Measurements from ENCODE around the gene GJD2. TPM values are rescaled to one million over a fixed set of nuclear protein-coding genes. Genes with fewer than 3 reads are reported as not detected.

The GJD2 gene
- total RNA-seq, 2 donors from 2014 or later: not detected

DNA sequence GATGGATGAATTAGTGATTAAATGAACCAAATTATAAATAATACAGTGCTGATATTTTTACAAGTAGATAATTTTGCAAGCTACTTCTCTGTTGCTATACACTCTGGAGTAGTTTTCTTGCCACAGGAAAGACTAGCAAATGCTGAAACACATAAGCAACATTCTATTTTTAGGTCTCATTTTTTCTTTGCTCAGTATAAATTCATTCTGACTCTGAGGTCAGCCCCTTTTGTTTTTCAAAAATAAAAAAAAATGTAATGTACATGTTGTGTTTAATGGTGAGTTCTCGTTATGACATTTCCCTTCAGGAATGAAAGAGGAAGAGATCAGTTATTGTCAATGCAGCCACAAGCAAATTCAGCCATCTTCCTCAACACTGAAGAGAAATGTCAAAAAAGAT is 24.9 kb downstream of the GJD2 start:
- DNase-seq (ENCODE audit: low spot score): no peak
- intact Hi-C loops (cut with DNase I): no loop called here

- no peak for DNase-seq (ENCODE audit: low spot score)
Measured at GRCh38 chr15:34729056-34729455, 25.7 kb downstream of the GJD2 start.

GRCh38 chr15:34726406-34727100 is 28.2 kb downstream of the GJD2 start:
- DNase-seq (ENCODE audit: low spot score): no peak
- intact Hi-C loops (cut with DNase I): no loop called here

More at GRCh38 chr15:34729056-34729455, 25.7 kb downstream of the GJD2 start:
- intact Hi-C loops (cut with DNase I): no loop called here

- no peak for DNase-seq (ENCODE audit: low spot score)
- intact Hi-C loops (cut with DNase I): no loop called here
Measured at GRCh38 chr15:34725556-34725955, 29.2 kb downstream of the GJD2 start.

GRCh38 chr15:34724481-34724880 is 30.3 kb downstream of the GJD2 start:
- DNase-seq (ENCODE audit: low spot score): no peak
- intact Hi-C loops (cut with DNase I): no loop called here

DNA sequence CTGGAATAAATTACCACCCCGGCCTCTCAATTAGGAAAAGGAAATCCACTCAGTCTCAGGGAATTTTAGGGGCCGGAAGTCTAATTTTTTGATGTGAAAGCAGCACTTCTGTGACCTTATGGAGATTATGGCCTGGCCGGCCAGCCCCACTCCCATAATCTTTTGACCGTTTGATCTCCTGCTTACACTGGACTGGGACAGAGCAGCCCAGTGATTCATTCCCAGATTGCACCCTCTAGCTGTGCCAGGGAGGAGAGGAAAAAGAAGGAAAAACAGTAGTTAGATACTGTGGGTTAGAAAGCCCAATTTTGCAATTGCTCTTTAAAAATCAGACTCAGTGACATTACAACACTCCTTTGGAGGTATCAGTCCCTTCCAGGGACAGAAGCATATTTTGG is 32.4 kb downstream of the GJD2 start:
- intact Hi-C loops (cut with DNase I): no loop called here
- no peak for DNase-seq (ENCODE audit: low spot score)

DNA sequence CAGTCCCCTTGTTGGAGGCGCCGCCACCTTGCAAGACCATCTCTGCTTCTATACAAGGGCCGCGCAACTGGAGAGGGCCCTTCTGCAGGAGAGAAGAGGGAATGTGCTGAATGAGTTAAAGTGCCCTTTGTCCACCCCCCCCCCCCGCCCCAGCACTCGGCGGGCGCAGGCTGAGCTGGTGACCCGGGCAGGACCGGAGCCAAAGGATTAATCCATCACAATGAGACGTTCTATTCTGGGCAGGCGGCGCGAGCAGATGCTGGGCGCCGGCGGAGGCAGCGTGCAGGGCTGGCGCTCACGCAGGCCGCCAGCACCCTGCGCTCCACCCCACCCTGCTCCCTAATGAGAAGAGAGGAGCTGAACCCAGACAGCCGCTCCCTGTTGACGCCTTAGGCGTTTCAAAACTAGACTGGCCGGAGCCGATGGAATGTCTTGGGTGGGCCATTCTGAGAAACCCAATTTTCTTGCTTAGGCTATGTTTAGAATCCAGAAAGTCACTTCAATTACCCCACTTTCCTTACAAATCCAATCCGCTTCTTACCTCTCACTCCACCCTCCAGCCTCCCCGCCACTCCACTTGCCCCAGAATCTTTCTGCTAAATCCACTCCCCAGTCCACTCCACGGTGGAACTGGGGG is 32.9 kb downstream of the GJD2 start:
- DNase-seq (ENCODE audit: low spot score): peak; percentile 95
- intact Hi-C loops (cut with DNase I): no loop called here

GRCh38 chr15:34721157-34721801 is 33.5 kb downstream of the GJD2 start:
- intact Hi-C loops (cut with DNase I): no loop called here
- DNase-seq (ENCODE audit: low spot score): no peak

- intact Hi-C loops (cut with DNase I): no loop called here
- DNase-seq (ENCODE audit: low spot score): no peak
Measured at GRCh38 chr15:34719695-34720094, 35.1 kb downstream of the GJD2 start.

DNA sequence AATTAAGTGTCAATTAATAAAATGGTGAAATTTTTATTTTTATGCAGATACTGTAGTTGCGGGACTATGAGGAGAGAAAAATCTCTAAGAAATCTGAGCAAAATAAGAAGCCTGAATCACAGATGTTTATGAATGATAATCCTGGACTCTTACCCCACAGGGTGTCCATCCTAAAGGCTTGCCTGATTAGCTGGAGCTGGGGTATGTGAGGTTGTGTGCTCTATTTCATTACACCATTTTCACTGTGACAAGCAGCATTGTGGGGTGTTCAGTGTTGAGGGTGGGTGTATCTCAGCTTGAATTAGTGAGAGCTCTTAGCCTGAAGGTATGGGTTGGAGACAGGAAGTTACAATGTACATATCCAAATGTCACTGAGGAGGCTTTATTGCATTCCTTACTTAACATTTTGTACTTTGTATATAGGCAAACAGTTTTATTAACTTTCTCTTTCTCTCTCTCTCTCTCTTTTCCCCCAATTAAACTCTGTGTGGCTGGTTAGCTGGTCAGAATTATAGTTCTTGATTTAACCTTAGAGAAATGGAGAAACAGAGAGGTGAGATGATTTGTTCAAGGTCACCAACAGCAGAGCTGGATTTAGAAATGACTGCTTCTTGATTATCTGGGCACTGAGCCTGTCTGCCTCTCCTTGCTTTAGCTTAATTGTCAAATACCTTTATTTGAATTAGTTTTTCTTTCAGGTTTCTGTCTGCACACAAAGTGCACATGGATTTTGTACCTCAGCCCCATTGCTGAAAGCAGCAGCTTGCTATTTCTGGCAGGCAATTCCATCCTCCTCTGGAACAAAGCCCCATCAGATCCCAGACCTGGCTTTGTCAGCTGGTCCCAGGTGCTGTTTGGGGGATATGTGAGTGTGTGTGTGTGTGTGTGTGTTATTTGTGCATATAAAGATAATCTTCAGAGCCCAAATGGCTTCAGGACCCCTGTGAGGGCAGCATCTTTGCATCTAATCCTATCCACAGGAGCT is 35.8 kb downstream of the GJD2 start:
- intact Hi-C loops (cut with DNase I): no loop called here
- no peak for DNase-seq (ENCODE audit: low spot score)

GRCh38 chr15:34717729-34718128 is 37.1 kb downstream of the GJD2 start:
- intact Hi-C loops (cut with DNase I): no loop called here
- no peak for DNase-seq (ENCODE audit: low spot score)

DNA sequence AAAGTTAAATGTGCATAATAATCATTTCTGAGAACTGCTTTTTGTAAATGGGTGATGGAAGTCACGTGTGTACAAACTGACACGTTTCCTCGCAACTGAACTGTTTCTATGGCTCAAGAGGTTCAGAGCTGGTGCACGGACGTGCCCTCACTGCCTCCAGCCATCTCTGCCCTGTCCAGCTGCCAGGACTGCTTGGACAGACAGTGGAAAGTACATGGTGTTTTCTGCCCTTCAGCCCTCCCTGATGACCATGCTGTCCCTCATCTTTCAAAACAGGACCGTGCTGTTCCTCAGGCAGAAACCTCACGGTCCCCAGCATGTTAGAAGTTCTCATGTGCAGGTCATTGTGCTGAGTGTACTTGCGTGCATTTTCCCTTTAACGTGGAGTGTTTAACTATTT is 38.7 kb downstream of the GJD2 start:
- intact Hi-C loops (cut with DNase I): no loop called here
- DNase-seq (ENCODE audit: low spot score): no peak

DNA sequence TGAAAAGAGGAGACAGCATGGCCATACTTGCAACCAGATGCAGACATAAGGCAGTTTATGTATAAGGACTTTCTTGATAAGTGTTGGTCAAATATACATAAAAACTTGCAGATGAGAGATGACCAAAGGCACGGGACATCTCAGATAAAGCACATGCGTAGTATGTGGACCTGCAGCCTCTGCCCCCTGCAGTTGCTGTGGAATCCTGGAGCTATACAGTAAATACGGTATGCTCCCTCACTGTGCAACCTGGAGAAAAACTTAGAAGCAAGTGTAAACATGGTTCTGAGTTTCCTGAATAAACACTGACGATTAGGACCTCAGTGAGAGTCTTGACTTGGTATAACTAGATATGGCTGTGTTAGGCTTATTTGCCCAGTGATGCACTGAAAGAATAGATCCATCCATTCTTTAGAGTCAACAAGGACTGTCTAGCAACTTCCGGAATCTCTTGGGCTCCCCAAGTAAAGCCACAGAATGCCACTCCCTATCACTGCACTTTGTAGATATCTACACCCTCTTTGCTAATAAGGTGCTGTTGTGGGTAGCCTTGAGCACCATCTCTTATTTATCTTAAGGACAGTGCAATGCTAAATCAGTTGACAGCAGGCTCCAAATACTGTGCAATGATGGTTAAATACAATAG is 40.2 kb downstream of the GJD2 start:
- intact Hi-C loops (cut with DNase I): no loop called here
- DNase-seq (ENCODE audit: low spot score): no peak

DNA sequence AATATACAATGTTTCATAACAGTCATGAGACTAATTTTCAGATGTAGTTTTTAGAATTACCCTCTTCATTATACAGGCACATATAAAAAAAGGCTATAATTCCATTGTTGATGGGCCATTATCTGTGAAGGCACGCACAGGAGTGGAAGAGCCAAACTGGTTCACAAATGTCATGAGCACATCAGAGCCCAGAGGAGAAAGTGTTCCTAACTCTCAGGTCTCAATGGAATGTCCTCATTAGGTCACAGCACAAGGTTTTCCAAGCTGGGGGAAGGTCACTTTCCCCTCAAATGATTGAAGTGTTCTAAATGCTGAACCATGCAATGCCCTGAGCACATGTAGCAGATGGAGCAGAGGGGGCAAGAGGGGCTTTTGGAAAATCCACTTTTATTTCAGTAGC is 41.2 kb downstream of the GJD2 start:
- no peak for DNase-seq (ENCODE audit: low spot score)
- intact Hi-C loops (cut with DNase I): no loop called here

GRCh38 chr15:34709866-34710265 is 44.9 kb downstream of the GJD2 start:
- intact Hi-C loops (cut with DNase I): loop anchor here in 1 of 2 donors (5.0 kb wide), 1 partner anchor 212 kb away; no protein-coding TSS in a partner anchor
- no peak for DNase-seq (ENCODE audit: low spot score)

GRCh38 chr15:34708422-34708821 is 46.4 kb downstream of the GJD2 start:
- intact Hi-C loops (cut with DNase I): loop anchor here in 1 of 2 donors (5.0 kb wide), 1 partner anchor 214 kb away; no protein-coding TSS in a partner anchor
- no peak for DNase-seq (ENCODE audit: low spot score)

DNA sequence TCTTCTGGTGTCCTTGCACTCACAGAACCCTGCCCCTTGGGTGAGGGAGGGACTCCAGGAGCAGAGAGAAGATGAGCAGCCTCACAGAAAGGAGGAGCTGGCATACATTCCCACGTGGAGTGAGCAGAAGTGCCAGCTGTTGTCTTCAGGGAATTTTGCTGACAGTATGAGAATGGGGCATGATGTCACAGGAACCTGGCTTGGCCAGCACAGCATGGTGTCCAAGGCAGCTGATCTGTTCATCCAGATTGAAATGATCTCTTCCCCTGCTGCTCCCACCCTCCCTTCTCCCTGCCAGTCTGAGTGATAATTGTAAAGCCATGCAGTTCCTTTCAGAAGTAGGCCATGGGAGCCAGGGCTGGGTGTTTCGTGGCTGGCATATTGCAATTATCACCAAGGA is 53.3 kb downstream of the GJD2 start:
- intact Hi-C loops (cut with DNase I): no loop called here

More for the DNA sequence above, 53.3 kb downstream of the GJD2 start:
- DNase-seq (ENCODE audit: low spot score): no peak
